GM12878 (cell line): Measurements from ENCODE around the gene PCK2. TPM values are rescaled to one million over a fixed set of nuclear protein-coding genes. Genes with fewer than 3 reads are reported as not detected.
A peak's percentile ranks its signal among the peaks of the same experiment; 100 is the strongest.

Source experiments
- BCLAF1 ChIP-seq: fragments of 450-650 bp; IDR thresholded peaks from 2 replicates; pipeline ENCODE4 v1.6.1; 2017; ENCODE audit warnings: antibody characterized with exemption, mild to moderate bottlenecking, moderate library complexity
- BHLHE40 ChIP-seq, 2 experiments: fragments of 450-650 bp in 1 of 2; IDR thresholded peaks; 2 replicates each; pipeline ENCODE4 v1.6.1; 2011 to 2017; ENCODE audit warnings: low read depth in 2 of 2, borderline replicate concordance in 1 of 2, improper control_type of control experiment in 1 of 2, low read length in 1 of 2, mild to moderate bottlenecking in 1 of 2
- BRCA1 ChIP-seq: IDR thresholded peaks from 2 replicates; pipeline ENCODE4 v1.6.1; 2011; ENCODE audit warnings: low read depth, low read length, improper control_type of control experiment
- CBX3 ChIP-seq: fragments of 200-600 bp; sonication (generic); IDR thresholded peaks from 2 replicates; pipeline ENCODE4 v1.6.1; 2016; ENCODE audit warnings: low read depth, borderline replicate concordance
- CBX5 ChIP-seq: sonication (generic); IDR thresholded peaks from 2 replicates; pipeline ENCODE4 v1.6.1; 2016; ENCODE audit warnings: low read depth, moderate library complexity, mild to moderate bottlenecking, inconsistent platforms
- EZH2 ChIP-seq: IDR thresholded peaks from 2 replicates; pipeline ENCODE4 v1.6.1; 2012; ENCODE audit warnings: low read depth, mild to moderate bottlenecking, control low read depth, inconsistent platforms, low read length, borderline replicate concordance; ENCODE audit not compliant: control insufficient read depth
- HSF1 ChIP-seq: fragments of 150-350 bp; IDR thresholded peaks from 2 replicates; pipeline ENCODE4 v1.6.1; 2014; ENCODE audit warnings: mild to moderate bottlenecking, low read depth, low read length
- MYB ChIP-seq: fragments of 150-350 bp; IDR thresholded peaks from 2 replicates; pipeline ENCODE4 v1.6.1; 2014; ENCODE audit warnings: mild to moderate bottlenecking, low read depth, low read length, borderline replicate concordance
- NFYA ChIP-seq: IDR thresholded peaks from 2 replicates; pipeline ENCODE4 v1.6.1; 2011; ENCODE audit warnings: low read depth, mild to moderate bottlenecking, low read length, improper control_type of control experiment, borderline replicate concordance
- PBX3 ChIP-seq: IDR thresholded peaks from 2 replicates; pipeline ENCODE4 v1.6.1; 2011; ENCODE audit warnings: mild to moderate bottlenecking, low read depth, low read length, moderate library complexity; ENCODE audit not compliant: insufficient replicate concordance
- POLR2AphosphoS5 ChIP-seq: IDR thresholded peaks from 2 replicates; pipeline ENCODE4 v1.6.1; 2011; ENCODE audit warnings: mild to moderate bottlenecking, low read length, inconsistent platforms
- RB1 ChIP-seq: fragments of 450-650 bp; formaldehyde crosslinking; IDR thresholded peaks from 2 replicates; pipeline ENCODE4 v1.6.1; 2017; ENCODE audit warnings: mild to moderate bottlenecking, borderline replicate concordance
- RFX5 ChIP-seq: IDR thresholded peaks from 2 replicates; pipeline ENCODE4 v1.6.1; 2011; ENCODE audit warnings: low read depth, low read length, improper control_type of control experiment
- RUNX3 ChIP-seq: IDR thresholded peaks from 2 replicates; pipeline ENCODE4 v1.6.1; 2012; ENCODE audit warnings: low read length, inconsistent platforms
- SKIL ChIP-seq: fragments of 450-650 bp; IDR thresholded peaks from 2 replicates; pipeline ENCODE4 v1.6.1; 2017; ENCODE audit warnings: mild to moderate bottlenecking, low read depth, inconsistent platforms; ENCODE audit not compliant: poor library complexity, severe bottlenecking
- SMC3 ChIP-seq: IDR thresholded peaks from 2 replicates; pipeline ENCODE4 v1.6.1; 2011; ENCODE audit warnings: low read length, improper control_type of control experiment, borderline replicate concordance
- STAT1 ChIP-seq: fragments of 450-650 bp; conservative IDR thresholded peaks from 2 replicates; pipeline ENCODE4 v1.6.1; 2014; ENCODE audit warnings: antibody characterized with exemption, mild to moderate bottlenecking
- SUZ12 ChIP-seq: fragments of 200-600 bp; sonication (generic); IDR thresholded peaks from one replicate; pipeline ENCODE4 v1.6.1; 2018; ENCODE audit warnings: antibody characterized with exemption, mild to moderate bottlenecking; ENCODE audit not compliant: unreplicated experiment
- TCF12 ChIP-seq: IDR thresholded peaks from 2 replicates; pipeline ENCODE4 v1.6.1; 2011; ENCODE audit warnings: low read depth, mild to moderate bottlenecking, low read length
- WRNIP1 ChIP-seq: IDR thresholded peaks from 2 replicates; pipeline ENCODE4 v1.6.1; 2011; ENCODE audit warnings: low read depth, low read length, improper control_type of control experiment, borderline replicate concordance
- ZNF24 ChIP-seq: fragments of 450-650 bp; IDR thresholded peaks from 2 replicates; pipeline ENCODE4 v1.6.1; 2017; ENCODE audit warnings: antibody characterized with exemption, mild to moderate bottlenecking
- ZNF384 ChIP-seq: IDR thresholded peaks from 2 replicates; pipeline ENCODE4 v1.6.1; 2012; ENCODE audit warnings: low read depth, mild to moderate bottlenecking, low read length, improper control_type of control experiment, borderline replicate concordance
- polyA plus RNA-seq, 11 experiments: library from polyadenylated mRNA; depleted of rRNA in 4 of 11; unstranded in 6 of 11; stranded (reverse) in 5 of 11; fragments of >200 nt; fragmentation: Nextera tagmentation in 4 of 11; fragmentation: Illumina TruSeq in 1 of 11; extraction: Ambion mirVana in 4 of 11; extraction: Trizol in 1 of 11; gene quantifications; 1 replicate in 1 of 11; 2 replicates in 10 of 11; pipeline versions ENCODE4 v1.2.1 to v1.2.3, GENCODE V29; 2011 to 2016; ENCODE audit warnings: inconsistent platforms in 2 of 11, missing spikeins in 2 of 11, low read depth in 1 of 11
- total RNA-seq, 4 experiments: library from RNA; depleted of rRNA in 3 of 4; stranded (reverse); fragments of >200 nt in 3 of 4; fragmentation: Illumina TruSeq in 1 of 4; extraction: Trizol in 1 of 4; gene quantifications; 2 replicates each; pipeline versions ENCODE4 v1.2.1 to v1.2.3, GENCODE V29; 2013 to 2021

The PCK2 gene
- total and polyA plus RNA-seq, 10 of the 15 experiments (the other 5 are each of a cell fraction or from before 2014, with no cell fraction given): 6.6 to 110 (median 44.6) TPM

- TF ChIP-seq CBX3 (no peak), RB1 (peak; percentile 48; the same call in 1 of the 2 replicates), RUNX3 (peak; percentile 63), PBX3 (peak; percentile 72), NFYA (no peak; the same call in 1 of the 2 replicates), POLR2AphosphoS5 (peak; percentile 90), BCLAF1 (no peak), BHLHE40 (IDR thresholded peaks at IDR 0.05; ENCODE audit: borderline replicate concordance in 1 of 2, low read depth in 2 of 2, low read length in 1 of 2) (peak in 1 of 2 experiments; percentile 46; a peak in 2 of 4 replicates), WRNIP1 (no peak), SMC3 (no peak), MYB (no peak), CBX5 (0 out of 2 replicates have a peak, but pooled peaks have one; percentile 66), HSF1 (no peak), ZNF384 (no peak), ZNF24 (no peak), STAT1 (no peak), BRCA1 (no peak), RFX5 (peak; percentile 88), SKIL (peak; percentile 79), TCF12 (0 out of 2 replicates have a peak, but pooled peaks have one; percentile 37), EZH2 (no peak), SUZ12 (no peak)
Measured at GRCh38 chr14:24141097-24141880, 47.2 kb downstream of the PCK2 start, which contains the start of gene EMC9 (continued).
